Measurements from ENCODE around the gene ZDHHC11B. TPM values are rescaled to one million over a fixed set of nuclear protein-coding genes. Genes with fewer than 3 reads are reported as not detected.

Gene ZDHHC11B
- total RNA-seq, 2 experiments from 2014 or later: 0.59 TPM; not detected in 1

- POLR2A ChIA-PET: no interaction called here
- Mint-ChIP-seq H3K4me3 (no peak overlapping the region), H3K27ac (no peak overlapping the region), H3K27me3 (no peaks in the 10 kb centered on the region), H3K9me3 (no peaks in the 10 kb centered on the region), H3K4me1 (ENCODE audit: low read depth) (no peaks in the 10 kb centered on the region), H3K36me3 (ENCODE audit: low read depth) (peaks cover 37% of the 10 kb centered on the region)
- intact Hi-C loops (cut with micrococcal nuclease): no loop called here
- ATAC-seq (no peak), DNase-seq (no peak)
- no peak for TF ChIP-seq CTCF (IDR thresholded peaks at IDR 0.05)
- CTCF ChIA-PET: no interaction called here
Measured at GRCh38 chr5:660491-661030, 124.0 kb downstream of the ZDHHC11B start.

Other genes starting within 250 kb of the ZDHHC11B start
- gene CEP72, start 172.4 kb downstream of the ZDHHC11B start, total RNA-seq: 10 to 100 TPM; 27.0 to 28.9 TPM
- gene TPPP, start 91.4 kb downstream of the ZDHHC11B start, total RNA-seq: under 1 TPM; 0.18 to 0.20 TPM
- 1 to 10 TPM; 4.6 to 6.0 TPM for gene ZDHHC11, start 66.3 kb upstream of the ZDHHC11B start, total RNA-seq
- gene BRD9, start 108.1 kb upstream of the ZDHHC11B start, total RNA-seq: 10 to 100 TPM; 46.6 to 51.7 TPM
- 10 to 100 TPM; 31.0 to 36.9 TPM for gene TRIP13, start 108.2 kb upstream of the ZDHHC11B start, total RNA-seq
- gene NKD2, start 224.1 kb upstream of the ZDHHC11B start, total RNA-seq: 1 to 10 TPM; 1.5 to 2.3 TPM

Measured in activated CD8-positive, alpha-beta T cell treated with anti-CD3 and anti-CD28 coated beads for 36 hours (primary cell).